HepG2 (cell line): ENCODE results near the gene HKDC1. TPM values are rescaled to one million over a fixed set of nuclear protein-coding genes. Genes with fewer than 3 reads are reported as not detected.

Experiments
- FOSL2 ChIP-seq: sonication (generic); formaldehyde crosslinking; IDR thresholded peaks from 2 replicates; pipeline ENCODE4 v1.4.0; 2020; ENCODE audit warnings: missing genetic modification reagents
- RARG ChIP-seq: sonication (generic); formaldehyde crosslinking; IDR thresholded peaks from 2 replicates; pipeline ENCODE4 v1.4.0; 2020; ENCODE audit warnings: low read depth, mild to moderate bottlenecking, missing genetic modification reagents
- ZNF549 ChIP-seq: sonication (generic); formaldehyde crosslinking; IDR thresholded peaks from 2 replicates; pipeline ENCODE4 v1.5.0; 2020; ENCODE audit warnings: missing genetic modification reagents
- polyA plus RNA-seq, 8 experiments: library from polyadenylated mRNA; depleted of rRNA in 3 of 8; stranded (reverse) in 7 of 8; unstranded in 1 of 8; fragments of >200 nt; fragmentation: Illumina TruSeq in 4 of 8; extraction: Trizol in 4 of 8; gene quantifications; 2 replicates each; pipeline versions ENCODE4 v1.2.1 to v1.2.3, GENCODE V29; 2011 to 2016; ENCODE audit warnings: low read depth in 4 of 8, missing spikeins in 1 of 8, mixed read lengths in 1 of 8; ENCODE audit not compliant: insufficient read depth in 1 of 8
- total RNA-seq, 5 experiments: library from RNA; depleted of rRNA; stranded (reverse); fragments of >200 nt; fragmentation: Illumina TruSeq; extraction: Trizol; gene quantifications; 2 replicates each; pipeline ENCODE4 v1.2.3, GENCODE V29; 2016; ENCODE audit warnings: low read depth in 1 of 5
- TF ChIP-seq, protein P1 (sequence below), 2 experiments: fragments of 450-650 bp in 1 of 2; sonication (generic) in 1 of 2; formaldehyde crosslinking in 1 of 2; IDR thresholded peaks; 2 replicates each; pipeline versions ENCODE4 v1.6.1 to v1.8.0; 2016 to 2022; ENCODE audit warnings: antibody characterized with exemption in 1 of 2, mild to moderate bottlenecking in 1 of 2, missing genetic modification reagents in 1 of 2

The HKDC1 gene
- total and polyA plus RNA-seq, 2 of the 13 experiments (the other 11 are each of a cell fraction or from before 2014, with no cell fraction given), result 8.1 to 12.4 TPM

GRCh38 chr10:69216577-69217118 is 3.5 kb upstream of the HKDC1 start (continued):
- TF ChIP-seq, protein P1, sequence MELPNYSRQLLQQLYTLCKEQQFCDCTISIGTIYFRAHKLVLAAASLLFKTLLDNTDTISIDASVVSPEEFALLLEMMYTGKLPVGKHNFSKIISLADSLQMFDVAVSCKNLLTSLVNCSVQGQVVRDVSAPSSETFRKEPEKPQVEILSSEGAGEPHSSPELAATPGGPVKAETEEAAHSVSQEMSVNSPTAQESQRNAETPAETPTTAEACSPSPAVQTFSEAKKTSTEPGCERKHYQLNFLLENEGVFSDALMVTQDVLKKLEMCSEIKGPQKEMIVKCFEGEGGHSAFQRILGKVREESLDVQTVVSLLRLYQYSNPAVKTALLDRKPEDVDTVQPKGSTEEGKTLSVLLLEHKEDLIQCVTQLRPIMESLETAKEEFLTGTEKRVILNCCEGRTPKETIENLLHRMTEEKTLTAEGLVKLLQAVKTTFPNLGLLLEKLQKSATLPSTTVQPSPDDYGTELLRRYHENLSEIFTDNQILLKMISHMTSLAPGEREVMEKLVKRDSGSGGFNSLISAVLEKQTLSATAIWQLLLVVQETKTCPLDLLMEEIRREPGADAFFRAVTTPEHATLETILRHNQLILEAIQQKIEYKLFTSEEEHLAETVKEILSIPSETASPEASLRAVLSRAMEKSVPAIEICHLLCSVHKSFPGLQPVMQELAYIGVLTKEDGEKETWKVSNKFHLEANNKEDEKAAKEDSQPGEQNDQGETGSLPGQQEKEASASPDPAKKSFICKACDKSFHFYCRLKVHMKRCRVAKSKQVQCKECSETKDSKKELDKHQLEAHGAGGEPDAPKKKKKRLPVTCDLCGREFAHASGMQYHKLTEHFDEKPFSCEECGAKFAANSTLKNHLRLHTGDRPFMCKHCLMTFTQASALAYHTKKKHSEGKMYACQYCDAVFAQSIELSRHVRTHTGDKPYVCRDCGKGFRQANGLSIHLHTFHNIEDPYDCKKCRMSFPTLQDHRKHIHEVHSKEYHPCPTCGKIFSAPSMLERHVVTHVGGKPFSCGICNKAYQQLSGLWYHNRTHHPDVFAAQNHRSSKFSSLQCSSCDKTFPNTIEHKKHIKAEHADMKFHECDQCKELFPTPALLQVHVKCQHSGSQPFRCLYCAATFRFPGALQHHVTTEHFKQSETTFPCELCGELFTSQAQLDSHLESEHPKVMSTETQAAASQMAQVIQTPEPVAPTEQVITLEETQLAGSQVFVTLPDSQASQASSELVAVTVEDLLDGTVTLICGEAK (IDR thresholded peaks at IDR 0.05), result no peak
- TF ChIP-seq, protein P1 (CRISPR knock-in tag; IDR thresholded peaks at IDR 0.05), result no peak
- TF ChIP-seq FOSL2 (CRISPR knock-in tag) (no peak), RARG (CRISPR knock-in tag) (no peak), ZNF549 (no peak)
- TF ChIP-seq, all 625 proteins: peak for 0
